GM08714 (cell line): ENCODE data around the gene COPS2.
"Not testable (repeated sequence)": the region's sequence is repeated elsewhere in the genome, so short reads cannot be mapped to it uniquely, and the experiment has no call there.

Experiments
- H3K4me3 ChIP-seq: fragments of 200-500 bp; sonication (Bioruptor generic); 2 replicates; pipeline ENCODE4 v1.5.1; 2014; ENCODE audit warnings: mild to moderate bottlenecking, low read length, inconsistent platforms
- ZNF274 ChIP-seq: IDR thresholded peaks from 2 replicates; pipeline ENCODE4 v1.6.1; 2012; ENCODE audit warnings: mild to moderate bottlenecking, low read depth, low read length

The COPS2 gene

DNA sequence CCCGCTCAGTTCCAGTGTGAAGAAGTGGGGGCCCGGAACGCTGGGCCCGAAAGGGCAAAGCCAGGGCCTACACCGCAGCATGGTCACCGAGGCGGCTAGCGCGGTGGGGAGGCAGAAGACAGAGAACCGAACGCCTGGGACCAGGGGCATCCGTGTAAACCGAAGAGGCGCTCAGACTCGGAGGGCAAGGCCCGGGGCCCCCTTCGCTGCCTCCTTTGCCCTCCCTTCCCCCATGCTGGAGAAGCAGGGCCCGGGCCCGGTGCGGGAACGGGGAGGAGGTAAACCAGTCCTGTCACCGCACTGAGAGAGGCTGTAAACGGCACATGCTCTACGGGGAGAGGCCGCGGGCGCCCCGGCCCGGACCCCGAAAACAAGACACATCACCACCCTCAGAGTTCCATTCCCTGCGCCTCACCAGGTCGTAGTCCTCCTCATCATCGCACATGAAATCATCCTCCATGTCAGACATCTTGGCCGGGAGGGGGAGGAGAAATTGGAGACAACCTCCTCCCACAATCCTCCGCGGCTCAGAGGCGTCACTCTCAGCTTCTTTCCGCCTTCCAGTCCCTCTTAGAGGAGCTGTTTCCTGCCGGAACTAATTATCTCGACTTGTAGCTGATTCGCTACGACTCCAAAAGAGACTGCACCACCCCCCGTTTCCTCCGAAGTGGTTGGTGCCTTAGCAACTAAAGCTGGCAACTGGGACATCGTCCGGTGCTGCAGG lies at the start of gene COPS2:
TSS of gene COPS2 (minus strand) at position 490 of the 724 bp plus-strand sequence. CDS start at position 469, 21 bp downstream.
- no peak for TF ChIP-seq ZNF274
- H3K4me3 ChIP-seq: peak within 1 kb of the TSS; percentile 90

DNA sequence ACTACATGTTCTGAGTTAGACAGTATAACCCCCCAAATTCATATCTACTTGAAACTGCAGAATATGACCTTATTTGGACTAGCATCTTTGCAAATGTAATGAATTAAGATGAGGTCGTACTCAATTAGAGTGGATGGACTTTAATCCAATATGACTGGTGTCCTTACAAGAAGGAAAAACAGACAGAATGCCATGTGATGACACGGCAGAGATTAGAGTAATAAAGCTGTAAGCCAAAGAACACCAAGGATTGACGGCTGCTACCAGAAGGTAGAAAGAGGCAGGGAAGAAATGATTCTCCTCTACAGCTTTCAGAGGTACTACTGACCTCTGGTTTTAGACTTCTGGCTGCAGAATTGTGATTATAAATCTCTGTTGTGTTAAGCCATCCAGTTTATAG lies 44.9 kb upstream of the COPS2 start:
- no peak for TF ChIP-seq ZNF274

DNA sequence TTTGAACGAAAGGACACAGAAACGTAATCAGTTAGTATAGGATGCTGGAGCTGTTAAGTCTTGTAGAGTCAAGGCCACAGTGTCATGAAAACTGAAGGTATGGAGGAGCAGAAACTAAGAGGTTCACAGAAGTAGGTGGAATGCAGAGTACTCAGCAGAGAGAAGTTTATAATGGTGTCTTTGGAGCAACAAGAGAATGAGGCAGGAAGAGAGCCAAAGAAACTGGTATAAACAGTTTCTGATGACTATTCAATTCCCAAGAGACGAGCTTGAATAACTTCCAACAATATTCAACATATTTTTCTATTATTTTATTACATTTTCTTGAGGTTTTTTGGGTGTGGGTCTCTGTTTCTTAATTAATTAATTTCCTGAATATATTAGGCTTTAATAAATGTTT lies 44.3 kb upstream of the COPS2 start:
- no peak overlapping the region for H3K4me3 ChIP-seq
- TF ChIP-seq ZNF274: no peak

More for the DNA sequence above, 44.9 kb upstream of the COPS2 start:
- no peak overlapping the region for H3K4me3 ChIP-seq

DNA sequence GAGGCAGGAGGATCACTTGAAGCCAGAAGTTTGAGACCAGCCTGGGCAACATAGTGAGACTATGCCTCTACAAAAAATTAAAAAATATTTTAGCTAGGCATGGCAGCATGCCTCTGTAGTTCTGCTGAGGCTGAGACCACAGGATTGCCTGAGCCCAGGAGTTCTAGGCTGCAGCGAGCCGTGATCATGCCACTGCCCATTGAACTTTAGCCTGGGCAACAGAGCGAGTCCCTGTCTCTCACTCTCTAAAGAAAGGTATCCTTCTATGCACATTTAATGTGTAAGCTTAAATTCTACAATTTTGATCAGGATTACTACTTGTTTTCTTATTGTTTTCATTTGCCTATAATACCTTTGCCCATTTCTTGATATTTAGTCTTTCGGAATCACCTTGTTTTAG lies 41.5 kb upstream of the COPS2 start:
- TF ChIP-seq ZNF274: no peak
- no peak overlapping the region for H3K4me3 ChIP-seq

DNA sequence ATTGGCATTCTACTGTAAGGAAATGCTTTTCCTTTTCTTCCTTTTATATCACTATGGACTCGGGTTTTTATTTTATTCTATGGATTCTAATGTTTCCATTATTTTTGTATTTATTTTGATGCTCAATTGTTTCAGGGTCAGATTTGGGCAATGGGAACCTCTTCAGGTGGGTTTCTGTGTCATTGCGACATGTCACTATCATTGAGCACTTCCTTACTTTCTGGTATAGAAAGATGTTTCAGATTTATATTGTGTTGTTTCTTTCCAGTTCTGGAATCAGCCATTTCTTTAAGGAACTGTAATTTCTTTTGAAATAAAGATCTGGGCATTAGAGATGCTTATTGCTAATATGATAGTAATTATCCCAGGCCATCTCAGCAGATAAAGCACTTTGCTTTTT lies 36.5 kb upstream of the COPS2 start:
- no peak overlapping the region for H3K4me3 ChIP-seq
- TF ChIP-seq ZNF274: no peak

DNA sequence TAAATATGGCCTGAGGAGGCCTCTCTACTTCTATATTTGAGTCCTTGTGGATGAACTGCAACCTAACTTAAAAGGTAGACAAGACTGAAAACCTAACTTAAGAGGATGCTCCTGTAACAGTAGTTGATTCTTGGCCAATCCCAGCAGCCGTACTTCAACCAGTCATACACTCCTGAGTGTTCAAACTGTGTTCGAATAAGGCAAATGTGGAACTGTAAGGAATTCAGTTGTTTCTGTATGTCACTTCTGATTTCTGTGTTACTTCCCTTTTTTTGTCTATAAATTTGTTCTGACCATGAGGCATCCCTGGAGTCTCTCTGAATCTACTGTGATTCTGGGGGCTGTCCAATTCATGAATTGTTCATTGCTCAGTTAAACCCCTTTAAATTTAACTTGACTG lies 35.2 kb upstream of the COPS2 start:
- H3K4me3 ChIP-seq: no peak overlapping the region
- TF ChIP-seq ZNF274: no peak

DNA sequence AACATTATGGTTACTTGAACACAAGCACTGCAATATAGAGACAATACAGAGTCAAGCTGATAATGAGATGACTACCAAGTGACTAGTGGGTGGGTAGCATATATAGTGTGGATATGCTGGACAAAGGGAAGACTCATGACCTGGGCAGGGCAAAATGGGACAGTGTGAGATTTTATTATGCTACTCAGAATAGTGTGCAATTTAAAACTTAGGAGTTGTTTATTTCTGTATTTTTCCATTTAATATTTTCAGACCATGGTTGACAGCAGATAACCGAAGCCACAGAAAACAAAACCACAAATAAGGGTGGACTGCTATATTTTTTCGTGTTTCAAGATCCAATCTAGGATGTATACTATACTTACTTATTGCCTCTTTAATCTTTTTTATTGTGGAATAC lies 34.2 kb upstream of the COPS2 start:
- H3K4me3 ChIP-seq: no peak overlapping the region
- no peak for TF ChIP-seq ZNF274

DNA sequence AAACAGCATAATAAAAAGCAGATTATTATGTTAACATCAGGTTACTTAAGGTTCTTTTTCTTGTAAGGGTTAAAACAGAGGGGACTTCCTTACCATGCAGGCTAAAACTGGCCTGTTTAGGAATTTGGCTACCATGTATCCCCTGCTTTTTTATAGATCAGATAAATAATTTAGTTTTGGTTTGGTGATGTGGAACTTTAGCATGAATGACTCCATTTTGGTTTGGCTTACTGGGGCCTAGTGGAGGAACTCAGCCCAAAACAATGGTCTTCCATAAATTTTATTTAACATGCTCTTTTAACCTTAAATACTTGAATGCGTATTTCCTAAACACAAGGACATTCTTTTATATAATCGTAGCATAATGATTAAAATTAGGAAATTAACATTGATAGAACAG lies 33.5 kb upstream of the COPS2 start:
- H3K4me3 ChIP-seq: no peak overlapping the region
- no peak for TF ChIP-seq ZNF274

DNA sequence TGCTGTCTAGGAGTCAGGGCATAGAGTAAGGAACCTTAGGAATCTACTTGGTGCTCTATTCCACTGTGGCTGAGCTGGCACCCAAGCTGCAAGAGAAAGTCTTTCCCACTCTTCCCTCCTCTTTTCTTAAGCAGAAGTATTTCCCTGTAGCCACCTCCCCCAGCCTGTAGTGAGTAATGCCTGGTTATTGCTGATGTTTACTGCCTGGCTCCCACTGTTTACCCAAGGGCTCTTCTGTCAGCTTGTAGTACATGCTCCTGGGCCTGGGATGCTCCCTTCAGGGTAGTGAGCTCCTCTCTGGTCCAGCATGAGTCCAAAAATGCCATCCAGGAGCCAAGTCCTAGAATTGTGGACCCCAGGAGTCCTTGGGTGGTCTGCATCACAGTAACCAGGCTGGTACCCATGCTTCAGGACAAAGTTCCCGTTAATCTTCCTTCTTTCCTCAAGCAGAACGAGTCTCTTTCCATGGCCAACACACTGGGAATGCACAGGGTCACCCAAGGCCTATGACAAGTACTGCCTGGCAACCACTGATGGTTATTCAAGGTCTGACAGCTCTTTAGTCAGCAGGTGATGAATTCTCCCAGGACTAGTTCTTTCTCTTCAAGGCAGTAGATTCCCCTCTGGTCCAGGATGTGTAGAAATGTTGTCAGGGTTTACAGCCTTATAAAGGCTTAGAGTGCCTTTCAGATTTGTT lies 32.3 kb upstream of the COPS2 start:
- H3K4me3 ChIP-seq: no peak overlapping the region
- TF ChIP-seq ZNF274: no peak

DNA sequence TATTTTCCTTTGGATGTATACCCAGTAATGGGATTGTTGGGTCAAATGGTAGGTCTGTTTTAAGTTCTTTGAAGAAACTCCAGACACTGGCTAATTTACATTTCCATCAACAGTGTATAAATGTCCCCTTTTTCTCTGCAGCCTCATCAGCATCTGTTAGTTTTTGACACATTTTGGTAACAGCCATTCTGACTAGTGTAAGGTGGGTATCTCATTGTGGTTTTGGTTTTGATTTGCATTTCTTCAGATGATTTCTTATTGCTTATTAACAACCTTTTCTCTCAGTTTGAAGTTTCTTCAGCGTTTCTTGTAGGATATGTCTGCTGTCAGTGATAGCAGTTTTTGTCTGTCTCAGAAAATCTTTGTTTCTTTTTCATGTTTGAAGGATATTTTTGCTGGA lies 30.1 kb upstream of the COPS2 start:
- no peak overlapping the region for H3K4me3 ChIP-seq
- no peak for TF ChIP-seq ZNF274

DNA sequence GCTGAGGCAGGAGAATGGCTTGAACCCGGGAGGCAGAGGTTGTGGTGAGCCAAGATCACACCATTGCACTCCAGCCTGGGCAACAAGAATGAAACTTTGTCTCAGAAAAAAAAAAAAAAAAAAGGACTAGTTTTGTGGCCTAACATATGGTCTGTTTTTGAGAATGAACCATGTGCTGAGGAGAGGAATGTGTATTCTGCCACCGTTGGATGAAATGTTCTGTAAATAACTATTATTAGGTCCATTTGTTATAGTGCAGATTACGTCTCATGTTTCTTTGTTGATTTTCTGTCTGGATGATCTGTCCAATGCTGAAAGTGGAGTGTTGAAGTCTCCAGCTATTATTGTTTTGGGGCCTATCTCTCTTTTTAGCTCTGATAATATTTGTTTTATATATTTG lies 28.3 kb upstream of the COPS2 start:
- H3K4me3 ChIP-seq: not testable (repeated sequence)

DNA sequence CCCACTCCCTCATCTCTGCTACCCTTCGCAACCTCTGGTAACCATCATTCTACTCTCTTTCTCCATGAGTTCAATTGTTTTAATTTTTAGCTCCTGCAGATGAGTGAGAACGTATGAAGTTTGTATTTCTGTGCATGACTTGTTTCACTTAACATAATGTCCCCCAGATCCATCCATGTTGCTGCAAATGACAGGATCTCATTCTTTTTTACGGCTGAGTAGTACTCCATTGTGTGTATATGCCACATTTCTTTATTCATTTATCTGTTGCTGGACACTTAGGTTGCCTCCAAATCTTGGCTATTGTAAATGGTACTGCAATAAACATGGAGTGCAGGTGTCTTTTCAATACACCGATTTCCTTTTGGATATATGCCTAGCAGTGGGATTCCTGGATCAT lies 26.7 kb upstream of the COPS2 start:
- no peak for TF ChIP-seq ZNF274
- no peak overlapping the region for H3K4me3 ChIP-seq

DNA sequence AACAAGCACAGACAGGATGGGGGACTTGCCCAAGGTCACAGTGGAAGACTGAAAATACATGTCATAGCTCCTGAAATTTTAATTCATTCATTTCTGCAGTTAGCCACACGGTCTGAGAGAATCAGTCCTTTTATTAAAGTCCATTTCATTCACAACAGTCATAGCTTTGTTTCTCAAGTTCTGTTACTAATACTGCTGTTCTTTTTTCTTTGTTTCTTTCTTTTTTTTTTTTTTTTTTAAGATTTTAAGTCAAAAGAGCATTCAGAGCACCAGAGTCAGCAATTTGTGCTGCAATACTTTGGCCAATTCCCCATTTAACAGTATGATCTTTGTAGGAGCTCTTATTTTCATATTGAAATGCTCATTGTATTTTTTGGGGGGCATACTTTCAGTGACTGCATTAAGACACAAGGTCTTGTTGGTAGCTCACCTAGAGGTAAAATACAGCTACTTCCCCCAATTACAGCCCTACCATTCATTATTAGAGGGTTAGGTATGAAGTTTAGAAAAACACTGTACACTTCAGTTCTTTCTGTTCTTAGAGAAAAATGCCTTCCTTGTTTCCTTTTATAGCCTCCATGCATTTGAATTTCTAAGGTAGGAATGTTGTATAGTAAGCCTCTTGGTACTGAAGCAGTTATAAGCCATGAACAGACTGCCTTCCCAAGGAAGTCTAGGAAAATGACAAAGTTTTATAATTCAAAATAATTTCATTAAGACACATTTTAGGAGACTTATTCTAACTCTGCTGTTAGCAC lies 24.2 kb upstream of the COPS2 start:
- TF ChIP-seq ZNF274: no peak
- H3K4me3 ChIP-seq: no peak overlapping the region

DNA sequence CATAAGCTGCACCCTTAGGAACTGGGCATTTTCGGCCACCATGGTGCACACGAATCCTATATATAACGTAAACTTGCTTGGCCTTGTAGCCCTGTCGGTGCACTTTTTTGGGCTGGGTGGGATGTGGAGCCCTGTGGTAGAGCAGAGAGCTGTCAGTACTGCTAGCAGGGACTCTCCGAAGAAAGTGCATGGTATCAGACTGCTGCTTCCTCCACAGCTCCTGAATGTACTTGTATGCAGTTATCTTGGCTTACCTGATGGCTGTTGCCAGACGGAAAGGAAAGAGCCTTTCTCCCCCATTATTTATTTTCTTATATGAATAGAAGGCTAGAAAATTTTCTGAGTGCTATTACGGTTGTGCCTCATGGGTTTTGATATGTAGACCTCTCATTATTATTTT lies 23.1 kb upstream of the COPS2 start:
- no peak for TF ChIP-seq ZNF274

DNA sequence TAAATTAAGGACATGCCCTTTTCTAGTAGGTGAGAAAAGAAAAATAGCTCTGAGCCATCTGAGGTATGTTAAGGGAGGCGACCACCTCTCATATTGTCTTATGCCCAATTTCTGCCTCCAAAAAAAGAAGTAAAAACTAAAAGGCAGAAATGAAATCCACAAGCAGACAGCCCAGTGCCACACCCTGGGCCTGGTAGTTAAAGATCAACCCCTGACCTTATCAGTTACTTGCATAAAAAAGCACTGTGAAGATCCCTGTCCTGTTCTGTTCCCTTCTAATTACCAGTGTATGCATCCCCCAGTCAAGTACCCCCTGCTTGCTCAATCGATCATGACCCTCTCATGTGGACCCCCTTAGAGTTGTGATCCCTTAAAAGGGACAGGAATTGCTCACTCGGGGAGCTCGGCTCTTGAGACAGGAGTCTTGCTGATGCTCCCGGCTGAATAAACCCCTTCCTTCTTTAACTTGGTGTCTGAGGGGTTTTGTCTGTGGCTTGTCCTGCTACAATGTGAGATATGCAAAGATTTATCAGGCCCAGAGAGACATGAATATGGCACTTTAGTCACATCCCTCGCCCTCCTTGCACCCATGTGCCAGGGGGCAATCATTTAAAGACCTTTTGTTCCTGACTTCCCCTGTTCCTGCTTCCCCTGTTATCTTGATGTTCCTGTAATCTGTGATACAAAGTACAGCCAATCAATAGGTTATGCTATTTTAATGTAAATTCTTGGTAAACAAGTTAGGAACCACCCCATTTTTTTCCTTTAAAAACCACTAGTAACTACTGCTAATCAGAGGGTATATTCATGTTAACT lies 20.4 kb upstream of the COPS2 start:
- H3K4me3 ChIP-seq: not testable (repeated sequence)

More for the DNA sequence above, 23.1 kb upstream of the COPS2 start:
- H3K4me3 ChIP-seq: no peak overlapping the region
